ENCODE results near the gene KRT80. TPM values are rescaled to one million over a fixed set of nuclear protein-coding genes. Genes with fewer than 3 reads are reported as not detected.

KRT80 gene
- total RNA-seq, 2 donors from 2014 or later = not detected

DNA sequence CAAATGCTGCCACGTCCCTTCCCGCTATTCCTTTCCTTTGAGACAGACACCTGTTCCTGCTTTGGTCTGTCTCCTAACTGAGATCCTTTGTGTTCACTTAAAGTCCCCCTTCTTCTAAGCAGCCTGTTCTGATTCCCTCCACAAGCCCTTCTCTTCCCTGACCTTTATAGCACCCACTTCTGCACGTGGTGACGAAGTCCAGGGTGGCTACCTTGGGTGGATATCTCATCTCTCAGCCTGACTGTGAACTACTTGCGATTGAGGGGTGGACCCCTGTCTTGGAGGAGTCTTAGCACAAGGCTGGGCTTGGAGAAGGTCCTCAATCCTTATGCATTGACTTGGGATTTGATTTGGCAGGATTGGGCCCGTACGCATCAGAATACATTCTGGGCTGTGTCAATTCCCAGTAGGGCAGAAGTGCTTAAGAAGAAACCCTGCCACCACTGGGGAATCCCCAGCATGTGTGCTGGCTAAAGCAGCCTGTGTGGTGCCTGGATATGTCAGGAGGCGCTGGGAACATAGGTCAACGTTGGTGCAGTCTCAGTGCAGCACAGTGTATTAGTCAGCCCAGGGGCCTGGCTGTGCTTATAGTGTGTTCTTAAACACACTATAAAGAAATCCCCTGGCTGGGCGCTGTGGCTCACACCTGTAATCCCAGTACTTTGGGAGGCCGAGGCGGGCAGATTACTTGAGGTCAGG, 23.6 kb downstream of the KRT80 start:
- ATAC-seq (replicated peaks in 1 of 2) (peak in 1 of 2 donors; percentile 64), DNase-seq (no peak)
- Mint-ChIP-seq H3K27me3 (ENCODE audit: low read depth) (no peaks in the 10 kb centered on the region), H3K4me3 (no peak overlapping the region), H3K36me3 (ENCODE audit: insufficient read depth in 2 of 2) (no peaks in the 10 kb centered on the region), H3K9me3 (no peaks in the 10 kb centered on the region), H3K4me1 (ENCODE audit: low read depth) (no peaks in the 10 kb centered on the region), H3K27ac (no peak overlapping the region)

DNA sequence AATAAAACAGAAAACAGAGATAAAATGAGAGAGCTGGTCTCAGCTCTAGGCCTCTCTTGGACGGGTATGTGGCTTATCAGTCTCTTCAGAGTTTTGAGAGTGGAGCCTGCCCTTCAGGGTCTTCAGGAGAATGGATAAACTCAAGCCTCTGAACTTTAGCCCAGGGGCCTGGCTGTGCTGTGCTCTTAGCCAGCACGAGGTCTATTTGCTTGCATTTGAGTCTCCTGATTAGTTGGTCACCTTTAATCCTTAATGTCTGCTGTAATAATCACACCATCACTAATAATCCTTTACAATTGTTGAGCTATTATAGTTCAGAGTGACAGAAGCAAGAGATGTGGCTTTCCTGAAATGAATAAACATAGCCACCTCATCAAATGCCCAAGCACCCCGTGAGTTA, 24.3 kb downstream of the KRT80 start:
- Mint-ChIP-seq H3K36me3 (ENCODE audit: insufficient read depth in 2 of 2) (no peaks in the 10 kb centered on the region), H3K9me3 (no peaks in the 10 kb centered on the region), H3K27ac (no peak overlapping the region), H3K27me3 (ENCODE audit: low read depth) (no peaks in the 10 kb centered on the region), H3K4me1 (ENCODE audit: low read depth) (no peaks in the 10 kb centered on the region), H3K4me3 (no peak overlapping the region)
- DNase-seq = no peak
- ATAC-seq (replicated peaks in 1 of 2) = no peak

DNA sequence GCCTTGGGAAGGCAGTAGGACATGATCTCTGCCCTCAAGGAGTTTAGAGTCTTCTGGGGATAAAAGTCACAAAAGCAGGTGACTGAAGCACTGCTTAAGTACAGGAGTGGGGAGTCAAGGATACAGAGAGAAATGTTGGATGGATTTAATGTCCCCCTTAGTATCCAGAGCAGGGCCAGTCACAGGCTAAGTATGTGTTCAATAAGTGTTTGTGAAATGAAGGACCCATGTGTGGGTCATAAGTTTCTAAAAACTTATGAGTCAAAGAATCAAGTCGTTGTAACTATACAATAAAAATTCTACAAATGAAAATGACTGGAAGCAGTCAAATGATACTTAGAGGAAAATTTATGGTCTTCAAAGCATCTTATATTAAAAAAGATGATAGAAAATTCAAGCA, 25.1 kb downstream of the KRT80 start:
- peaks cover 7% of the 10 kb centered on the region for H3K4me1 Mint-ChIP-seq (ENCODE audit: low read depth)
- ATAC-seq (replicated peaks in 1 of 2) (no peak), DNase-seq (no peak)
- no peaks in the 10 kb centered on the region for H3K36me3 Mint-ChIP-seq (ENCODE audit: insufficient read depth in 2 of 2)
- no peaks in the 10 kb centered on the region for H3K9me3 Mint-ChIP-seq
- H3K4me3 Mint-ChIP-seq = no peak overlapping the region
- no peak overlapping the region for H3K27ac Mint-ChIP-seq
- no peaks in the 10 kb centered on the region for H3K27me3 Mint-ChIP-seq (ENCODE audit: low read depth)

DNA sequence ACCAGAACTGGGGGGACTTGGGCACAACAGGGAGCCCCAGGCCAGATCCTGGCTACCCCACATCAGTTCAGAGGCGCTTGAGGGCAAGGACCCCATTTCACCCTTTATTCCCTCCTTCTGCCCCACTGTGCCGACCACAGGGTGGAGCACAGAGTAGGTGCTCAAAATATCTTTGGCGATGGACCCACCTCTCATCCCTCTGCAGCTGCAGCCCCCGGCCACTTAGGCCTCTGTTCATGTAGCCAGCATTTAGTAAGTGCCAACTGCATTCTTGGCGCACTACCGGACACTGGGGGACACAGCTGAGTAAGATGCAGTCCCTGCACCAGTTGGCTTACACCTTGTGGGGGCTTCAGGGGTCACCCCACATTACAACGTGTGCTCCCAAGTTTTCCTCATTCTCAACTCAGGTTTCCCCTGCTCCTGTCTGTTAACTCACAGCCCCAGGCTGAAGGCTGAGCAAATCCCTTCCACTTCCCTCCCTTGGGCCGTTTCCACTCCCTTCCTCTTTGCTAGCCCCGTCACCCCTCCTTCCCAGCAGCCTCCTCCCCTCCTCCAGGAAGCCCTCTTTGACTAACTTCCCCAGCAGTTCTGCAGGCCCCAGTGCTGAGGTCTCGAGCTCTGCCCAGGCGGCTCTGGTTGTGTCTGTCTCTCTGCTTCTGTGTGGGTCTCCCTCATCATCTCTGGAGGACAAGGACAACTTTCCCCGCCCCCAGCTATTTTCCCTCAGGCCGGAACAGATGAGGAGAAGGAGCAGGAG, 26.5 kb downstream of the KRT80 start:
- Mint-ChIP-seq H3K4me3 (no peak overlapping the region), H3K9me3 (no peaks in the 10 kb centered on the region), H3K27ac (no peak overlapping the region), H3K36me3 (ENCODE audit: insufficient read depth in 2 of 2) (no peaks in the 10 kb centered on the region), H3K27me3 (ENCODE audit: low read depth) (no peaks in the 10 kb centered on the region), H3K4me1 (ENCODE audit: low read depth) (peaks cover 13% of the 10 kb centered on the region)
- no peak for ATAC-seq (replicated peaks in 1 of 2)
- DNase-seq = no peak

DNA sequence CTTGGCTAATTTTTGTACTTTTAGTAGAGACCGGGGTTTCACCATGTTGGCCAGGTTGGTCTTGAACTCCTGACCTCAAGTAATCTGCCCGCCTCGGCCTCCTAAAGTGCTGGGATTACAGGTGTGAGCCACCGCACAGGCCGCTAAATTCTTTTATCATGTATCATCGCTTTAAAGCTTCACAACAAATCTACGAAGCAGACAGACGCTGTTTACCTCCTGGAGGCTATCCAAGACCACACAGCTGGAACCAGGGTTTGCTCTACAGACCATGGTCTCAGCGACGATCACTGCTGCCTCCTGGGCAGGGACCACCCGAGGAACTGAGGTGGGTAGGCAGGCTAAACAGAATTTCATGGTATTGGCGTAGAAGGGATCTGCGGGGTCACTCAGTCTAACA, 27.2 kb downstream of the KRT80 start:
- ATAC-seq (replicated peaks in 1 of 2) = no peak
- Mint-ChIP-seq H3K4me1 (ENCODE audit: low read depth) (peaks cover 13% of the 10 kb centered on the region), H3K4me3 (no peak overlapping the region), H3K27me3 (ENCODE audit: low read depth) (no peaks in the 10 kb centered on the region), H3K36me3 (ENCODE audit: insufficient read depth in 2 of 2) (no peaks in the 10 kb centered on the region), H3K9me3 (no peaks in the 10 kb centered on the region), H3K27ac (no peak overlapping the region)
- DNase-seq = no peak

DNA sequence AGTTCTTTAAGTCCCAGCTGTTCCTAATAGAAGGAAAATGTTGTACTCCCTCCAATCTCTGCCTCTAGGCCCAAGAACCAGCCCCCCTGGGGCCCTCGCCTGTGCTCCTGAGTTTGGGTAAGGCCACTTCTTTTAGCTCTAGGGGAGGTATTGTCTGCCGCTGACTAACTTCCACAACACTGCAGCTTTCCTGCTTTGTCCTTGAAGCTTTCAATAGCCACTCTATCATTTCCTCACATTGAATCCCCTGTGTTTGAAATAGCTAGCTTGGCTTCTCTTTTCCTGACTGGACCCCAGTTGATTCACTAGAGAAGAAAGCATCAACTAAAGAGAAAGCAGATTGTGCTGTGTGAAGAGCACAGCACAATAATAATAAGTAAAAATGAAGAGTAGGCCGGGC, 28.8 kb downstream of the KRT80 start:
- H3K9me3 Mint-ChIP-seq = no peaks in the 10 kb centered on the region
- H3K4me1 Mint-ChIP-seq (ENCODE audit: low read depth) = peaks cover 13% of the 10 kb centered on the region
- H3K36me3 Mint-ChIP-seq (ENCODE audit: insufficient read depth in 2 of 2) = no peaks in the 10 kb centered on the region
- no peak for ATAC-seq (replicated peaks in 1 of 2)
- no peak overlapping the region for H3K27ac Mint-ChIP-seq
- no peaks in the 10 kb centered on the region for H3K27me3 Mint-ChIP-seq (ENCODE audit: low read depth)
- no peak for DNase-seq
- no peak overlapping the region for H3K4me3 Mint-ChIP-seq

DNA sequence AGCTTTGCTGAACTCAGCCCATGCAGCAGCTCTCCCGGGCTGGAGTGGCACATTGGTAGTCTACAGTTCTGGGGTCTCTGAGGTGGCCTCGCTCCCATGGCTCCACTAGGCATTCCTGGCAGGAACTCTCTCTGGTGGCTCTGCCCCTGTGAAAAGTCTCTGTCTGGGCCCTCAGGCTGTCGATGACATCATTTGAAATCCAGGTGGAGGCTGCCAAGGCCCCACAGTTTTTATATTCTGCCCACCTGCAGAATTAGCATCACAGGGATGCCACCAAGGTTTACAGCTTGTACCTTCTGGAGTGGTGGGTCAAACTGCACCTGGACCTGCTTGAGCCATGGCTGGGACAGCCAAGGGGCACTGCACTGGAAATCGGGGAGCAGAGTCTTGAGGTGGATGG, 31.6 kb downstream of the KRT80 start:
- Mint-ChIP-seq H3K4me3 (no peak overlapping the region), H3K27me3 (ENCODE audit: low read depth) (no peaks in the 10 kb centered on the region), H3K4me1 (ENCODE audit: low read depth) (peaks cover 25% of the 10 kb centered on the region), H3K9me3 (no peaks in the 10 kb centered on the region), H3K36me3 (ENCODE audit: insufficient read depth in 2 of 2) (no peaks in the 10 kb centered on the region), H3K27ac (no peak overlapping the region)
- DNase-seq (no peak), ATAC-seq (replicated peaks in 1 of 2) (no peak)

DNA sequence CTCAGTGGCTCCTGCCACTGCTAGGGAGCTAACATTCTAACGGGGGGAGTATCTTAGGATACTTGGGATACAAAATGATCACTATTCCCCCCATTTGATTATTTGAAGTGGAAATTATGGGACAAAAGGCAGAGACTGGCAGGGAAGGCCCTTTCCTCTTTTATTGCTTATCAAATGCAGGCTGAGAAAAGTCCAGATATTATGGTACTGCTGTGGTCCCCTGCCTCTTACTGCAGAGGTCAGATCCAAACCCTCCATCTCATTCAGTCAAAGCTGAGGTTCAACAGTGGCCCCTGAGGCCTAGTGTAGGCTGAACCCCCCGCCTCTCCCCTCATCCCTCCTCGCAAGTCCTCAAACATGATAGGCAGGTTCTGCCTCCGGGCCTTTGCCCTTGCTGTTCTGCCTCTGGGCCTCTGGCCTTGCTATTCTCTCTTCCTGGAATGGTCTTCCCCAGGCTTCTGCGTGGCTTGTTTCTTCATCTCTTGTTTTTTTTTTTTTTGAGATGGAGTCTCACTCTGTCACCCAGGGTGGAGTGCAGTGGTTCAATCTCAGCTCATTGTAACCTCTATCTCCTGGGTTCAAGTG, 34.2 kb downstream of the KRT80 start:
- H3K27me3 Mint-ChIP-seq (ENCODE audit: low read depth) = no peaks in the 10 kb centered on the region
- H3K4me3 Mint-ChIP-seq = no peak overlapping the region
- no peaks in the 10 kb centered on the region for H3K36me3 Mint-ChIP-seq (ENCODE audit: insufficient read depth in 2 of 2)
- DNase-seq (no peak), ATAC-seq (replicated peaks in 1 of 2) (no peak)
- H3K27ac Mint-ChIP-seq = no peak overlapping the region
- peaks cover 25% of the 10 kb centered on the region for H3K4me1 Mint-ChIP-seq (ENCODE audit: low read depth)
- no peaks in the 10 kb centered on the region for H3K9me3 Mint-ChIP-seq

DNA sequence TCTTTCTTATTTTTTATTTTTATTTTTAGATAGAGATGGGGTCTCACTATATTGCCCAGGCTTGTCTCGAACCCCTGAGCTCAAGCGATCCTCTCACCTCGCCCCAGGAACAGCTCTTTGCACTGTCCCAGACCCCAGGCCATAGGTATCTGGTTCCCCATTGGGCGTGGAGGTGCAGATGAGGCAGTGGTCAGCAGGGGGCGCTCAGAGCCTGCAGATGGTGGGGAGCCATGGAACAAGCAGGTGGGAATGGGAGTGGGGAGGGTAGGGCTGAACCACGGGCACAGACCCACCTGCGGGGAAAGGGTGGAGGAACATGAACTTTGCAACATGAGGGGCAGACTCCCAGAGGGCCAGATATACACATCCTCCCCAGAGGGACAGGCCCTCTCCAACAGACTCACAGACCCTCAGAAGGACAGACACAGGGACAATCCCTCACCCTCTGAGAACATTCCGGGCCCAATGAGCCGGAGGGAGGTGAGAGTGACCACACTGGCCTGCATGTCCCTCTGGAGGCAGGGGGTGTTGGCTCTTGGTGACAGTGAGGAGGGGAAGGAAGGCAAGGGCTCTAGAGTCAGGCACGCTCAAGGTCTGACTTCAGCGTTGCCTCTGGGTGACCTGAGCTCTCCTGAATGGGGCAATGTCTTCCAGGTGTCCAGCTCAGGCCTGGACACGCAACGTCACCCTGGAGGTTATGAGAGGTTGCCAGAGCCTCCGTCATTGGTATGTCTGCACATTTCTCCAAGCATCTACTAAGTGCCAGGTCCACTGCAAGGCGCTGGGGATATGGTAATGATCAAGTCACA, 34.9 kb downstream of the KRT80 start:
- no peaks in the 10 kb centered on the region for H3K9me3 Mint-ChIP-seq

DNA sequence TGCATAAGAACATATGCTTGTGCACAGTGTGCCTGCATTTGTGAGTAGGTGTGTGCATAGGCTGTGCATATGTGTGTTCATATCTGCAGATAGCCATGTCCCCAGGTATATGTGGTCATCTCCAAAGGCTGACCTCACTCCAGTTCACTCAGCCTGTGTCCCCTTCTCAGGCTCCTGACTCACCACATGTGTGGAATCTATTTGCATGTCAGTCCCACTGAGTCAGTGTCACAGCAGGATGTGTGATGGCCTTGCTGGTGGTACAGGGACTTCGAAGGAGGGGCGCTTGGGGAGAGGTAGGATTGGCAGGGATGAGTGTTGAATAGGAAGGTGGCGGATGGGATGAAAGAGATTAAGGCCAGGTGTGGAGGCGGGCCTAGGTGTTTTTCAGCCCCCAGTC, 35.5 kb downstream of the KRT80 start:
- DNase-seq = no peak
- Mint-ChIP-seq H3K9me3 (no peaks in the 10 kb centered on the region), H3K27ac (no peak overlapping the region), H3K4me1 (ENCODE audit: low read depth) (peaks cover 20% of the 10 kb centered on the region), H3K4me3 (no peak overlapping the region), H3K27me3 (ENCODE audit: low read depth) (no peaks in the 10 kb centered on the region), H3K36me3 (ENCODE audit: insufficient read depth in 2 of 2) (no peaks in the 10 kb centered on the region)
- ATAC-seq (replicated peaks in 1 of 2) = no peak

More for the DNA sequence above, 34.9 kb downstream of the KRT80 start:
- Mint-ChIP-seq H3K4me3 (no peak overlapping the region), H3K4me1 (ENCODE audit: low read depth) (peaks cover 20% of the 10 kb centered on the region), H3K36me3 (ENCODE audit: insufficient read depth in 2 of 2) (no peaks in the 10 kb centered on the region), H3K27ac (no peak overlapping the region), H3K27me3 (ENCODE audit: low read depth) (no peaks in the 10 kb centered on the region)
- peak; percentile 73 to 81 for DNase-seq
- peak; percentile 55 to 64 for ATAC-seq (replicated peaks in 1 of 2)

DNA sequence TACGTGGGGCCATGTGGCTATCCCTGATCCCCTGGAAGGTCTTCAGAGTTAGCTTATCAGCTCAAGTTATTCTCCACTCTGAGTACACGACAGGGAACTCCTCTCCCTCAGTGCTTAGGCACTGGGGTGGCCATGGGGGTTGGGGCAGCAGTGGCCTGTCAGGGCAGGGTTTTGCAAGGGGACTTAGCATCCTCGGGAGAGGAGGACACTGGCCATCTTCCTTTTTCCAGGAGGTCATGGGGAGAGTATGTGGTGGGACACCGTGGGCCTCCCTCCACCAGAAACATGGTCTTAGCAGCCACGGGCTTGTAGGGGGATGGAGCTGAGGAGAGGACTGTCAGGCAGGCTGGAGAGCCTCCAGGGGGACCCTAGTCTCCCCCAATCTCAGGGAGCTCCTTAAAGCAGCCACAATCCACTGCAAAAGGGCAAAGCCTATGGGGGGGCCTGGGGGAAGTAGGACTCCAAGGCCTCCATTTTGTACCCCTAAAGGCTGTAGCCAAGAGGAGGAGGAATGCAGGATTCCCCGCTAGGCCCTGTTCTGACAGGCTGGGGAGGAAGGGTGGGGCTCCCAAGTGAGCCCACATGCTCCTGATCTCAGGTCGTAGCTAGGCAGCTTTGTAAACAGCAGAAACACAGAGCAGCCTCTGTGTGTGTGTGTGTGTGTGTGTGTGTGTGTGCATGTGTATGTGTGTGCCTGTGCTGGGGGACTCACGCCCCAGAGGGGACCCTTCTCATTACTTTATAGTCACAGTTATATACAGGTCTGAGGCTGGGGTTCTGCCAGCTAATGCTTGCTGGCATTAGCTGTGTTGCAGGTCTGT, 36.6 kb downstream of the KRT80 start:
- ATAC-seq (replicated peaks in 1 of 2) (no peak), DNase-seq (no peak)
- Mint-ChIP-seq H3K4me3 (no peak overlapping the region), H3K27ac (no peak overlapping the region), H3K27me3 (ENCODE audit: low read depth) (no peaks in the 10 kb centered on the region), H3K36me3 (ENCODE audit: insufficient read depth in 2 of 2) (no peaks in the 10 kb centered on the region), H3K4me1 (ENCODE audit: low read depth) (peaks cover 20% of the 10 kb centered on the region), H3K9me3 (no peaks in the 10 kb centered on the region)

DNA sequence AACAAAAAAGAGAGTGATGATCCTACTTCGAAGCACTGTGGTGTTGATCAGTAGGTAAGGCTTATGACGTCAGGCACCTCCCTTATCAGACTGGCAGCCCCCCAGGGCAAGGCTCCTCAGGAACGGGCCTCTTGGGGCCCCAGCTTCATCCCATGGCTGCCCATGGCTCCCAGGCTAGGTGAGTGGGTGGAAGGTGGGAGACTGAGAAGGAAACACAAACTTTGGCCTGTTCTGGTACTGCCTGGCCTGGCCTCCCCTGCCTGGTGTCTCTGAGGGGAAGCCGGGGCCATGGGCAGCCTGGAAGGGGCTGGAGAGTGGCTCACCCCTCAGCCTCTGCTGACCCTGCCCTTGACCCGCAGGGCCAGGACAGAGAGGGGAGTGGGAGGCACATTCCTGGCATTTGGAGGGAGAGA, 38.9 kb downstream of the KRT80 start:
- H3K4me3 Mint-ChIP-seq = peak overlapping the region; percentile 31 to 36
- peaks cover 20% of the 10 kb centered on the region for H3K4me1 Mint-ChIP-seq (ENCODE audit: low read depth)
- DNase-seq = no peak
- no peak overlapping the region for H3K27ac Mint-ChIP-seq
- H3K27me3 Mint-ChIP-seq (ENCODE audit: low read depth) = no peaks in the 10 kb centered on the region
- H3K9me3 Mint-ChIP-seq = no peaks in the 10 kb centered on the region
- no peaks in the 10 kb centered on the region for H3K36me3 Mint-ChIP-seq (ENCODE audit: insufficient read depth in 2 of 2)
- no peak for ATAC-seq (replicated peaks in 1 of 2)

All from activated T-cell treated with anti-CD3 and anti-CD28 coated beads, Interleukin-2, amount 50 U/mL, for 72 hours (primary cell).